K562 (cell line): ENCODE measurements around the gene ZNF488. TPM values are rescaled to one million over a fixed set of nuclear protein-coding genes. Genes with fewer than 3 reads are reported as not detected.

ENCODE experiments used
- CREM ChIP-seq: IDR thresholded peaks from 2 replicates; pipeline ENCODE4 v1.6.1; 2014; ENCODE audit warnings: antibody characterized with exemption, low read depth
- KAT7 ChIP-seq: sonication (generic); formaldehyde crosslinking; IDR thresholded peaks from 2 replicates; pipeline ENCODE4 v1.8.0; 2022; ENCODE audit warnings: missing genetic modification reagents, mild to moderate bottlenecking, borderline replicate concordance
- KDM1A ChIP-seq, 2 experiments: fragments of 450-650 bp; IDR thresholded peaks; 2 replicates each; pipeline ENCODE4 v1.6.1; 2016; ENCODE audit warnings: mild to moderate bottlenecking in 2 of 2
- NFE2 ChIP-seq: IDR thresholded peaks from 2 replicates; pipeline ENCODE4 v1.6.1; 2014; ENCODE audit warnings: antibody characterized with exemption, low read depth
- POLR2B ChIP-seq: fragments of 450-650 bp; IDR thresholded peaks from 2 replicates; pipeline ENCODE4 v1.6.1; 2018; ENCODE audit warnings: low read depth; ENCODE audit not compliant: partially characterized antibody
- RB1 ChIP-seq: fragments of 450-650 bp; IDR thresholded peaks from 2 replicates; pipeline ENCODE4 v1.6.1; 2017; ENCODE audit warnings: low read depth, mild to moderate bottlenecking
- RBM39 ChIP-seq: fragments of 200-400 bp; formaldehyde crosslinking; optimal IDR thresholded peaks from 2 replicates; pipeline ENCODE3; 2018; ENCODE audit warnings: low read depth, low read length
- SREBF2 ChIP-seq: sonication (generic); formaldehyde crosslinking; IDR thresholded peaks from 2 replicates; pipeline ENCODE4 v1.4.0; 2020; ENCODE audit warnings: mild to moderate bottlenecking, missing genetic modification reagents
- TAL1 ChIP-seq: fragments of 450-650 bp; IDR thresholded peaks from 2 replicates; pipeline ENCODE4 v1.6.1; 2016; ENCODE audit warnings: mild to moderate bottlenecking
- TGIF2 ChIP-seq: sonication (generic); formaldehyde crosslinking; IDR thresholded peaks from 2 replicates; pipeline ENCODE4 v1.8.1; 2022; ENCODE audit warnings: mild to moderate bottlenecking, missing genetic modification reagents, moderate library complexity
- TRIM24 ChIP-seq, 2 experiments: fragments of 450-650 bp; IDR thresholded peaks; 2 replicates each; pipeline ENCODE4 v1.6.1; 2016
- YBX1 ChIP-seq: fragments of 450-650 bp; IDR thresholded peaks from 2 replicates; pipeline ENCODE4 v1.7.1; 2016; ENCODE audit warnings: mild to moderate bottlenecking
- ZNF121 ChIP-seq: sonication (generic); formaldehyde crosslinking; conservative IDR thresholded peaks from 2 replicates; pipeline ENCODE4 v1.8.0; 2022; ENCODE audit warnings: missing genetic modification reagents
- ZNF24 ChIP-seq: fragments of 450-650 bp; IDR thresholded peaks from 2 replicates; pipeline ENCODE4 v1.6.1; 2016
- ZNF699 ChIP-seq: fragments of 250-450 bp; sonication (Bioruptor Pico); IDR thresholded peaks from 2 replicates; pipeline ENCODE4 v1.8.0; 2021; ENCODE audit warnings: mild to moderate bottlenecking, moderate library complexity; ENCODE audit not compliant: insufficient replicate concordance
- polyA plus RNA-seq, 8 experiments: library from polyadenylated mRNA; depleted of rRNA in 4 of 8; stranded (reverse) in 5 of 8; unstranded in 3 of 8; fragments of >200 nt; fragmentation: Nextera tagmentation in 2 of 8; fragmentation: Illumina TruSeq in 1 of 8; extraction: Ambion mirVana in 2 of 8; extraction: Trizol in 1 of 8; gene quantifications; 2 replicates each; pipeline versions ENCODE4 v1.2.1 to v1.2.3, GENCODE V29; 2011 to 2014; ENCODE audit warnings: inconsistent platforms in 1 of 8, missing spikeins in 1 of 8
- total RNA-seq, 7 experiments: library from RNA; depleted of rRNA in 6 of 7; stranded (reverse); fragments of >200 nt in 6 of 7; fragmentation: Illumina TruSeq in 2 of 7; extraction: Trizol in 2 of 7; gene quantifications; 2 replicates each; pipeline versions ENCODE4 v1.2.1 to v1.2.3, GENCODE V29; 2011 to 2021; ENCODE audit warnings: low replicate concordance in 1 of 7
- TF ChIP-seq, protein P1 (sequence below): fragments of 450-650 bp; IDR thresholded peaks from 2 replicates; pipeline ENCODE4 v1.6.1; 2017; ENCODE audit warnings: antibody characterized with exemption
- TF ChIP-seq, protein P2 (sequence below): fragments of 250-450 bp; sonication (Bioruptor Pico); IDR thresholded peaks from 2 replicates; pipeline ENCODE4 v1.4.0; 2020; ENCODE audit warnings: mild to moderate bottlenecking, moderate library complexity
- TF ChIP-seq, protein P3 (sequence below): fragments of 450-650 bp; IDR thresholded peaks from 2 replicates; pipeline ENCODE4 v1.6.1; 2017; ENCODE audit warnings: antibody characterized with exemption, mild to moderate bottlenecking
- TF ChIP-seq, protein P4 (sequence below): sonication (generic); formaldehyde crosslinking; IDR thresholded peaks from 2 replicates; pipeline ENCODE4 v1.8.1; 2023; ENCODE audit warnings: mild to moderate bottlenecking, missing genetic modification reagents

Gene ZNF488
- total and polyA plus RNA-seq, 9 of the 15 experiments (the other 6 are each of a cell fraction or from before 2014, with no cell fraction given) = 0.03 to 0.09 (median 0.05) TPM; not detected in 3

DNA sequence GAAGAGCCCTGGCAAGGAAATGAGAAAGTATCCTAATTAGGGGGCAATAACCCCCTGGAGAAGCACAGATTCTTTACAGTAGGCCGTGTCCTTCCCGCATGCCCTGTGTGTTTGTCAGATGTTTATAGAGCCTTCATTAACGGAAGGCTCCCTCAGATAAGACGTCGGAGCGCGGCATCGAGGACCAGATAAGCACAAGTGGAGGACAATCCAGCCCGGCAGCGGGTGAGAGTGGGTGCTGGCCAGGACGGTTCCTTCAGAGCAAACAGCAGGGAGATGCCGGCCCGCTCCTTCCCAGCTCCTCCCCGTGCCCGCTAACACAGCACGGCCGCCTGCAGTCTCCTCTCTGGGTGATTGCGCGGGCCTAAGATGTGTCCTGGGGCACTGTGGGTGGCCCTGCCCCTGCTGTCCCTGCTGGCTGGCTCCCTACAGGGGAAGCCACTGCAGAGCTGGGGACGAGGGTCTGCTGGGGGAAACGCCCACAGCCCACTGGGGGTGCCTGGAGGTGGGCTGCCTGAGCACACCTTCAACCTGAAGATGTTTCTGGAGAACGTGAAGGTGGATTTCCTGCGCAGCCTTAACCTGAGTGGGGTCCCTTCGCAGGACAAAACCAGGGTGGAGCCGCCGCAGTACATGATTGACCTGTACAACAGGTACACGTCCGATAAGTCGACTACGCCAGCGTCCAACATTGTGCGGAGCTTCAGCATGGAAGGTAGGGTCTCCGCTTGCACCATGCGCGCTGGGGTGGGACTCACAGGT, 61.6 kb downstream of the ZNF488 start, which contains the start of gene GDF2 (continued):
- TF ChIP-seq, protein P1, sequence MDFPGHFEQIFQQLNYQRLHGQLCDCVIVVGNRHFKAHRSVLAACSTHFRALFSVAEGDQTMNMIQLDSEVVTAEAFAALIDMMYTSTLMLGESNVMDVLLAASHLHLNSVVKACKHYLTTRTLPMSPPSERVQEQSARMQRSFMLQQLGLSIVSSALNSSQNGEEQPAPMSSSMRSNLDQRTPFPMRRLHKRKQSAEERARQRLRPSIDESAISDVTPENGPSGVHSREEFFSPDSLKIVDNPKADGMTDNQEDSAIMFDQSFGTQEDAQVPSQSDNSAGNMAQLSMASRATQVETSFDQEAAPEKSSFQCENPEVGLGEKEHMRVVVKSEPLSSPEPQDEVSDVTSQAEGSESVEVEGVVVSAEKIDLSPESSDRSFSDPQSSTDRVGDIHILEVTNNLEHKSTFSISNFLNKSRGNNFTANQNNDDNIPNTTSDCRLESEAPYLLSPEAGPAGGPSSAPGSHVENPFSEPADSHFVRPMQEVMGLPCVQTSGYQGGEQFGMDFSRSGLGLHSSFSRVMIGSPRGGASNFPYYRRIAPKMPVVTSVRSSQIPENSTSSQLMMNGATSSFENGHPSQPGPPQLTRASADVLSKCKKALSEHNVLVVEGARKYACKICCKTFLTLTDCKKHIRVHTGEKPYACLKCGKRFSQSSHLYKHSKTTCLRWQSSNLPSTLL = no peak
- TF ChIP-seq, protein P2, sequence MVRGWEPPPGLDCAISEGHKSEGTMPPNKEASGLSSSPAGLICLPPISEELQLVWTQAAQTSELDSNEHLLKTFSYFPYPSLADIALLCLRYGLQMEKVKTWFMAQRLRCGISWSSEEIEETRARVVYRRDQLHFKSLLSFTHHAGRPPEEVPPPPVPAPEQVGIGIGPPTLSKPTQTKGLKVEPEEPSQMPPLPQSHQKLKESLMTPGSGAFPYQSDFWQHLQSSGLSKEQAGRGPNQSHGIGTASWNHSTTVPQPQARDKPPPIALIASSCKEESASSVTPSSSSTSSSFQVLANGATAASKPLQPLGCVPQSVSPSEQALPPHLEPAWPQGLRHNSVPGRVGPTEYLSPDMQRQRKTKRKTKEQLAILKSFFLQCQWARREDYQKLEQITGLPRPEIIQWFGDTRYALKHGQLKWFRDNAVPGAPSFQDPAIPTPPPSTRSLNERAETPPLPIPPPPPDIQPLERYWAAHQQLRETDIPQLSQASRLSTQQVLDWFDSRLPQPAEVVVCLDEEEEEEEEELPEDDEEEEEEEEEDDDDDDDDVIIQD (CRISPR knock-in tag) = no peak
- no peak for TF ChIP-seq ZNF699 (CRISPR knock-in tag)
- peak; percentile 40 to 76 for TF ChIP-seq KDM1A (IDR thresholded peaks at IDR 0.05)
- peak; percentile 15; the same call in 1 of the 2 replicates for TF ChIP-seq RB1
- TF ChIP-seq YBX1 = no peak
- TF ChIP-seq TRIM24 (IDR thresholded peaks at IDR 0.05) = peak in 1 of 2 experiments; percentile 70; a peak in 2 of 4 replicates
- TF ChIP-seq KAT7 (CRISPR knock-in tag) = no peak
- no peak for TF ChIP-seq POLR2B
- TF ChIP-seq, protein P3, sequence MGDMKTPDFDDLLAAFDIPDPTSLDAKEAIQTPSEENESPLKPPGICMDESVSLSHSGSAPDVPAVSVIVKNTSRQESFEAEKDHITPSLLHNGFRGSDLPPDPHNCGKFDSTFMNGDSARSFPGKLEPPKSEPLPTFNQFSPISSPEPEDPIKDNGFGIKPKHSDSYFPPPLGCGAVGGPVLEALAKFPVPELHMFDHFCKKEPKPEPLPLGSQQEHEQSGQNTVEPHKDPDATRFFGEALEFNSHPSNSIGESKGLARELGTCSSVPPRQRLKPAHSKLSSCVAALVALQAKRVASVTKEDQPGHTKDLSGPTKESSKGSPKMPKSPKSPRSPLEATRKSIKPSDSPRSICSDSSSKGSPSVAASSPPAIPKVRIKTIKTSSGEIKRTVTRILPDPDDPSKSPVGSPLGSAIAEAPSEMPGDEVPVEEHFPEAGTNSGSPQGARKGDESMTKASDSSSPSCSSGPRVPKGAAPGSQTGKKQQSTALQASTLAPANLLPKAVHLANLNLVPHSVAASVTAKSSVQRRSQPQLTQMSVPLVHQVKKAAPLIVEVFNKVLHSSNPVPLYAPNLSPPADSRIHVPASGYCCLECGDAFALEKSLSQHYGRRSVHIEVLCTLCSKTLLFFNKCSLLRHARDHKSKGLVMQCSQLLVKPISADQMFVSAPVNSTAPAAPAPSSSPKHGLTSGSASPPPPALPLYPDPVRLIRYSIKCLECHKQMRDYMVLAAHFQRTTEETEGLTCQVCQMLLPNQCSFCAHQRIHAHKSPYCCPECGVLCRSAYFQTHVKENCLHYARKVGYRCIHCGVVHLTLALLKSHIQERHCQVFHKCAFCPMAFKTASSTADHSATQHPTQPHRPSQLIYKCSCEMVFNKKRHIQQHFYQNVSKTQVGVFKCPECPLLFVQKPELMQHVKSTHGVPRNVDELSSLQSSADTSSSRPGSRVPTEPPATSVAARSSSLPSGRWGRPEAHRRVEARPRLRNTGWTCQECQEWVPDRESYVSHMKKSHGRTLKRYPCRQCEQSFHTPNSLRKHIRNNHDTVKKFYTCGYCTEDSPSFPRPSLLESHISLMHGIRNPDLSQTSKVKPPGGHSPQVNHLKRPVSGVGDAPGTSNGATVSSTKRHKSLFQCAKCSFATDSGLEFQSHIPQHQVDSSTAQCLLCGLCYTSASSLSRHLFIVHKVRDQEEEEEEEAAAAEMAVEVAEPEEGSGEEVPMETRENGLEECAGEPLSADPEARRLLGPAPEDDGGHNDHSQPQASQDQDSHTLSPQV = peak; percentile 47; the same call in 1 of the 2 replicates
- TF ChIP-seq, protein P4, sequence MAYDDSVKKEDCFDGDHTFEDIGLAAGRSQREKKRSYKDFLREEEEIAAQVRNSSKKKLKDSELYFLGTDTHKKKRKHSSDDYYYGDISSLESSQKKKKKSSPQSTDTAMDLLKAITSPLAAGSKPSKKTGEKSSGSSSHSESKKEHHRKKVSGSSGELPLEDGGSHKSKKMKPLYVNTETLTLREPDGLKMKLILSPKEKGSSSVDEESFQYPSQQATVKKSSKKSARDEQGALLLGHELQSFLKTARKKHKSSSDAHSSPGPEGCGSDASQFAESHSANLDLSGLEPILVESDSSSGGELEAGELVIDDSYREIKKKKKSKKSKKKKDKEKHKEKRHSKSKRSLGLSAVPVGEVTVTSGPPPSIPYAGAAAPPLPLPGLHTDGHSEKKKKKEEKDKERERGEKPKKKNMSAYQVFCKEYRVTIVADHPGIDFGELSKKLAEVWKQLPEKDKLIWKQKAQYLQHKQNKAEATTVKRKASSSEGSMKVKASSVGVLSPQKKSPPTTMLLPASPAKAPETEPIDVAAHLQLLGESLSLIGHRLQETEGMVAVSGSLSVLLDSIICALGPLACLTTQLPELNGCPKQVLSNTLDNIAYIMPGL (CRISPR knock-in tag) = no peak
- TF ChIP-seq ZNF121 (CRISPR knock-in tag) = no peak
- no peak for TF ChIP-seq NFE2
- TF ChIP-seq TGIF2 = no peak
- no peak for TF ChIP-seq ZNF24
- TF ChIP-seq SREBF2 (CRISPR knock-in tag) = no peak
- TF ChIP-seq CREM = peak; percentile 62
- no peak for TF ChIP-seq RBM39
- peak; percentile 92 for TF ChIP-seq TAL1
